ENCODE results near the gene TIPARP.
"Not testable (repeated sequence)": the region's sequence is repeated elsewhere in the genome, so short reads cannot be mapped to it uniquely, and the experiment has no call there.

Gene TIPARP

DNA sequence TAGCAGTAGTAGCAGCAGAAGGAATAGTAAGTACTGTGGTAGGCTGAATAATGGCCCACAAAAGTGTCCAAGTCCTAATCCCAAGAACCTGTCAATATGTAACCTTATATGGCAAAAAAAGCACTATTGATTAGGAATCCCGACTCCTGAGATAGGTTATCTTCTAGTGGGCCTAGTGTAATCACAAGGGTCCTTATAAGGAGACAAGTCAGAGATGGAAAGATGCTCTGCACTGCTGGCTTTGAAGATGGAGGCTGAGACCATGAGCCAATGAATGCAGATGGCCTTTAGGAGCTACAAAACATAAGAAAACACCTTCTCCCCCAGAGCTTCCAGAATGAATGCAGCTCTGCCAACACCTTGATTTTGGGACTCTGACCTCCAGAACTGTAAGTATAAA is 36.0 kb downstream of the TIPARP start:
- no peak for DNase-seq (ENCODE audit: low read depth)

DNA sequence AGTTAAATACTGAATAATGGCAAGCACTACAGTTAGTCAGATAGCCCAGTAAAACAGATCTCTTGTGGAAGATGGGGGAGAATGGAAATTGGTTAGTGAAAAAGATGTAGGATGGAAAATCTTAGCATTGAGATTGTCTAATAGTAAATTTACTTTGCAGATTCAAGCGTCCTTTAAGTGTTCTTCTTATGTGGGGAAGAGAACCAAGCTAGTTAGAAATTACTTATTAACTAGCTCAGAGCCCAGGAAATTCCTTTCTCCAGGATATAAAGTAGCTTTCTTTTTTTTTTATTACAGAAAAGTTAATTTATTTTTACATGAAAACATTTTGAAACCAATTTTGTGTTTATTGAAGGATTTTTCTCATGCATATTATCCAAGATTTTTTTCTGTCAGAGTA is 36.7 kb downstream of the TIPARP start:
- no peak for DNase-seq (ENCODE audit: low read depth)

GRCh38 chr3:156711944-156712343 is 37.6 kb downstream of the TIPARP start:
- not testable (repeated sequence) for DNase-seq (ENCODE audit: low read depth)

DNA sequence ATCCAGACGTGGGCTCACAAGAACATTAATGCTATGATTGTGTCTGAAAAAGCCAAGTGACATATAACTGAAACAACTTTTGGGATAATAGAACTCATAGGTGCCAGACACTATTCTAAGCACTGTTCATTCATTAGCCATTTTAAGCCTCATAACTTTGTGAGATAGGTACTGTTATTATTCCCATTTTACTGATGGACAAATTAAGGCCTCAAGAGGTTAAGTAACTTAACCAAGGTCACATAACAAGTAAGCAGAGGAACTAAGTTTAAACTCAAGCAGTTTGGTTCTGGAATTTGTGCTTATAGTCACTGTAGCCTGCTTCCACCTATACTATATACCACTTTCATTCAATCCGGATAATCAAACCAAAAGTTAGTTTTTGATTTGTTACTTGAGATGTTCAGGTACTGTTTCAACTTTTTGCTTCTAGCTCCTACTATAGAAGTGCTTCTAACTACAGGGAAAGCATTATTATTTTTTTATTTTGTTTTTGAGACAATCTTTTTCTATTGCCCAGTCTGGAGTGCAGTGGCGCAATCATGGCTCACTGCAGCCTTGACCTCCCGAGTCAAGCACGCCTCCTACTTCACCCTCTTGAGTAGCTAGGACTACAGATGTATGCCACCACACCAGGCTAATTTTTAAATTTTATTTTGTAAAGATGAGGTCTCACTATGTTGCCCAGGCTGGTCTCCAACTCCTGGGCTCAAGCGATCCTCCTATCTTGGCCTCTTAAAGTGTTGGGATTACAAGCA is 41.9 kb downstream of the TIPARP start:
- no peak for DNase-seq (ENCODE audit: low read depth)

DNA sequence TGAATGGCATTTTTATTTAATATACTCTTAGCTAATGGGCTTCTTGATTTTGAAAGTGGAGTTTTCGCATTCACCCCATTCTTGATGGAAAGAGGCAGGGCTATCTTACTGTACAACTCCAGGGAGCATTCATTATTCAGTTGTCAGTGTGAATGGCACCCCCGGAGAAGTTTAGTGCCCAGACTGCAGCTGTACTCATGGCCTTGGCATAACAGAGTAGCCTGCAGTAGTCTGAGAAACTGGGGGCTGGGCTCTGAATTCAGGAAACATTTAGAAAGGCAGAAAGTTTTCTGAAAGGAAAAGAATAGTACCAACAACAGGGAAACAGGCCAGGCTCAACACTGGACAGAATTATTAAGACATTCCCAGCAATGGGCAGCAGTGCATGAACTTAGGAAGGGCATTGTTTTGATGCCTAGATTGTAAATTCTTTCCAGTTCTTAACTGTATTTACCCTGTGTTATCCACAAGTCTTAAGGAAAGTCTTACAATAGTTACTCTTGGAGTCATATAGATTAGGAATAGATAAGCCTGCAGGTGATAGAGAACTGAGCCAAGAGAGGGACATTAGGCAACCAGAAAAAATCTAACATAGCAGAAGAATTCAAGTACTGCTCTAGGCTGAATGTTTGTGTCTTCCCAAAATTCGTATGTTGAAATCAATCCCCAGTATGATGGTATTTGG is 44.4 kb downstream of the TIPARP start:
- DNase-seq (ENCODE audit: low read depth): no peak

GRCh38 chr3:156720826-156721225 is 46.4 kb downstream of the TIPARP start:
- no peak for DNase-seq (ENCODE audit: low read depth)

GRCh38 chr3:156721687-156722618 is 47.6 kb downstream of the TIPARP start:
- DNase-seq (ENCODE audit: low read depth): no peak

DNA sequence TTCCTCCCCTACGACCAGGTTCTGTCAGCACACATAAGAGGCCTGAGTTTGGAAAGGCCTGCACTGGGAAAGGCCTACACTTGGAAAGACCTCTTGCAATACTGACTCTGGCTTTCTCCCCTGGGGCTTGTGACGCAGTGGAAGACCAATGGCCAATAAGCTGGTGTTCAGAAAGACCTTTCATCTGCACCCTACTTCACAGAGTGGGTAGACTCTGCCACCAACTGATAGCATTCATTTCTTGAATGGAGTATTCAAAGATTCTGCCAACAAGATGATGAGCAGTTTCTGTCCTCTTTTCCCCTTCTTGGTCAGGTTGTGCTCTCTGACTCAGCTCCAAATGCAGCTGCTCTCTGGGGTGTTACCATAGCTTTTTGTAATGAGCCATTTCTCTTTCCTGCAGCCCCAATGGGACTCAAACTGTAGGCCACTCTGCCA is 48.8 kb downstream of the TIPARP start:
- DNase-seq (ENCODE audit: low read depth): peak; percentile 11

DNA sequence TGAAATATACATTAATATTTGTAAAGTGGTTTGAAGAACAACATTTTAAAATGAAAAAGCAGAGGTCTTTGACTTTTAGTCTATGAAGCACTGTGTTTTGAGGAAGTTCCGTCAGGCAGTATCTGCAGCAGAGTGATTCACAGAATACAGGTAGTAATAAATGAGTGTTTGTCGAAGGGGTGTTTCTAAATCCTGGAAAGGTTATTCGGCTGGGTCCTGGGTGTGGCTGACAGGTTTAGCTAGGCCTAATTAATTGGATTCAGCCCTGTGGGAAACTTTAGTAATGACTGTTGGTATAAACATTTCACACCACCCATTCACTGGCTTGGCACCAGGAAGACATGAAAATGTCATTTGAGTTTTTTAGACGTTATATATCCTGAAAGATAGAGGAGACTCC is 51.3 kb downstream of the TIPARP start:
- no peak for DNase-seq (ENCODE audit: low read depth)

DNA sequence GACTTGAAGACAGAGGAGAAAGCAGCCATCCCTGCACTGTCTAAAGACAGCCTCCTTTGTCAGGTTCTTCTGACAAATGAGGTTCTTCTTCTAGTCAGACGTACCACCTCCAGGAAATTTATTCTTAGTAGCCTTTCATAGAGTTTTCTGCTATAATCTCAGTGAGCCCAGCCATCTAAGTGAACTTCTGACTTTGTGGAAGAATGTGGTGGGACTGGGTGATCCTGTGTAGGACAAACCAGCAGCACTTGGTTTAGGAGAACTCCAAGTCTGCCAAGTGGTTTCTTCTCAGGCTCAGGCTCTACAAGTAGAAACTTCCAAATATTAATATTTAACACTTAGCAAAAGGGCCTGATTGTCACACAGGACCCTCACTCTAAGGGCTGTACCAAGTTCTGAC is 52.1 kb downstream of the TIPARP start:
- DNase-seq (ENCODE audit: low read depth): no peak

DNA sequence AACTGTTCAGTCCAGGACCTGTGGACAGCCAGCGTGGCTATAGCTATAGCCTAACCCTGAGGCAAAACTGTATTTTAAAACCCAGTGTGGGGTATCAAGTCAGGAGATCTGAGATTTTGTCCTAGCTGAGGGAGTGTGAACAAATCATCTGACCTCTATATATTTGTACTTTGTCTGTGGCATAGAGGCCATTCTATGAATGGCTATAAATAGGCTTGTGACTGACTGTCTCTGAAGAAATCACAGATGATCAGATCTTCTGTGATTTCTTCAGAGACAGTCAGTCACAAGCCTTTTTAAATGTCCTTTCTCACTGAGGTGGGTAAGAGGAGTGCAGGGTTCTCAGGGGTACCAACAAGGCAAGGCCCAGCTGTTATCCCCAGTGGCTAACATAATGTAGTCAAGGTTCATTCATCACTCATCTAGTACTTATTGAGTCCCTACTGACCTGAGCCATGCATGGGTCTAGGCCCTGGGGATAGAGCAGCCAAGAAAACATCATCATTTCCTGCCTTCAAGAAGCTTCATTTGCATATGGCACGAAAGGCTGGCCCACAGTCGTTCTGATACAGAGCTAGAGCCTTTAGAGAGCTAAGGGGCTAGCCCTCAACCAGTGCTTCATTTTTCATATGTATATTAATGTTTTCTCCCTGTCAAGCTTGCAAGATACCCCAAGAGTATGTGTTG is 53.3 kb downstream of the TIPARP start:
- DNase-seq (ENCODE audit: low read depth): no peak

DNA sequence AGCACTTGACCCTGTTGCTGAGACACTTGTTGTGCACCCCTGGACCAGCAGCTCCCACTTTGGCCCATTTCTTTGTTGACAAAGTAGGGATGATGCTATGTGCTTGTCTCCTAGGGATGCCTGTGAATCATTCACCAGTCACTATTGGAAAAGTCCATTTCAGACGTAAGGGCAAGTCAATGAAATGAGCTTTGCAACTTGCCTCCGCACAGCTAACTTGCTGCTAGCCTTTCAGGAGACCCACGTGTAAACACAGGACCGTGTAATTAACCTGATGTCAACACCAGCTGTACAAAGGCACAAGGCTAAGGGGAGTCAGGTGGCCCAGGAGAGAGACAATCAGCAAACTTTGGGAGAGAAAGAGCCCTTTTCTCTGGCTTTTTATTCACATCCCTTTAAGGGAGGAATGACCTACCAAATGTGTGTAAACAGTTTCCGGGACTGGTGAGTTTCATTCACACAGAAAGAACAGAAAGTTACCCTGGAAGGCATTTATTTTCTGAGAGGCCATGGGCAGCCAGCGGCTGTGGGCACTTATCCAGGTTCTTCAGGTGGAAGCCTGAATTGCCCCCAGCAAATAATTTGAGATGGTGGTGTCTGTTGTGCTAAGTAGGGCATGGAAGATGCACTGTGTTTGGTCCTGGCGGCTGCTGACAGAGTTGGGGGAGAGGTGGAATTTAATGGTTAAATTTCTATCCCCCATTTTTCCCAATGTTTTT is 54.0 kb downstream of the TIPARP start:
- peak; percentile 9 for DNase-seq (ENCODE audit: low read depth)

GRCh38 chr3:156729460-156730179 is 55.2 kb downstream of the TIPARP start:
- DNase-seq (ENCODE audit: low read depth): no peak

DNA sequence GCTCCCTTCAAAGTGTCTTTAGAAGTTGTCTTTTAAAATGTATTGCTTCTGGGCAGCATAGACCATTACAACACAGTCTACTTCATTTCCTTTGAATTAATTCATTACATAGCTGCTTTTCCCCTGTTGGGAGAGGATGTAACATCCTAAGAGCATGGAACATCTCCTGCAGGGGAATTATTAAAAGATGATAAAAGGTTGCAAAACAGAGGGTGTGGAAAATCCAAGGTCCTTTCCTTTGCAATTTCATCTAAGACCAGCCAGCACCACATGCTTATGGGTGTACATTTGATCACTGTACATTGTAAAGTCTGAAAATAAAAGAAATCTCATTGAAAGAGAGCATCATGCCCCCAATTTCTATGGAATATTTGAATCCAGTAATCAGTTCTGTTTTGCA is 57.4 kb downstream of the TIPARP start:
- no peak for DNase-seq (ENCODE audit: low read depth)

DNA sequence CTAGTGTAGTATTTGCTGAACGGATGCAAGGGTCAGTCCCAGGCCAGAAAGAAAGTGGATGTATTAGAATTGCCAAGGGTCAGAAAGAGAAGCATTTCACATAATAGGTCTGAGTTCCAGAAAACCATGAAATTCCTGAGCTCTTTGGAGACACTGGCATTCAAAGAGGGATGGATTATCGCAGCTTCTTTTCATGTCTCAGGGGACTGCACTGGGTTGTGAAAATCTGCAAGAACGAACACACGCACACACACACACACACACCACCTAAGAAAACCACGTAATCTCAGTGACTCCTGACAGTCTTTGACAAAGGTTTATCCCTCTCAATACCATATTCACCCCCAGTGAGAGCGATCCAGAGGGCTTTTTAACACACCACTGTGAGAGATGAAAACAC is 57.9 kb downstream of the TIPARP start:
- DNase-seq (ENCODE audit: low read depth): no peak

- DNase-seq (ENCODE audit: low read depth): no peak
These were observed 58.5 kb downstream of the TIPARP start for GRCh38 chr3:156732715-156733421.

GRCh38 chr3:156734661-156735060 is 60.3 kb downstream of the TIPARP start:
- not testable (repeated sequence) for DNase-seq (ENCODE audit: low read depth)

- DNase-seq (ENCODE audit: low read depth): no peak
These were observed 61.1 kb downstream of the TIPARP start for GRCh38 chr3:156735471-156735870.

GRCh38 chr3:156737049-156737448 is 62.7 kb downstream of the TIPARP start:
- DNase-seq (ENCODE audit: low read depth): not testable (repeated sequence)

DNA sequence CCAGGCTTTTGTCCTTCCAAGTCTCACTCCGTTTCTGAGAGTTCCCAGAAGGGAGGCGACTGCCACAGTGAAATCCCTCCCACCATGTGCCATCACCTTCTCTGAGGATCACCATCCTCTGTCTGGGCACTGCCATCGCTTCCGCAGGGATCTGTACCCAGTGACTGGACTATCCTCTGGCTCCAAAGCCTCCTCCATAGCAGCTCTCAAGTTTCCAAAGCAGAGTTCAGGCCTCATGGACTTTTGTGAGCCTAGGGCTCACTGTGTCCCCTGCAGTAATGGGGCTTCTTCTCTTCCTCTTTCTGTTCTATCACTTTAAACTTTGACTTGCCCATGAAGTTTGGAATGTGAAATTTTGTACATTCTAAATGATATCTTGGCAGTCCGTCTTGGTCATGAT is 63.9 kb downstream of the TIPARP start:
- no peak for DNase-seq (ENCODE audit: low read depth)
